GM23248 (cell line): ENCODE measurements around the gene DNAI1. TPM values are rescaled to one million over a fixed set of nuclear protein-coding genes. Genes with fewer than 3 reads are reported as not detected.

ENCODE experiments used
- DNase-seq: peaks from one replicate; pipeline ENCODE4 v3.0.0-alpha.2; 2015
- H2AFZ ChIP-seq: fragments of 200-600 bp; sonication (generic); 2 replicates; pipeline ENCODE4 v1.6.1; 2016; ENCODE audit warnings: antibody characterized with exemption
- H3F3A ChIP-seq: fragments of 200-600 bp; sonication (generic); 2 replicates; pipeline ENCODE4 v1.6.1; 2016; ENCODE audit warnings: mild to moderate bottlenecking, antibody characterized with exemption, mixed run types; ENCODE audit not compliant: insufficient read depth
- H3K27ac ChIP-seq: fragments of 200-600 bp; sonication (generic); 2 replicates; pipeline ENCODE4 v1.5.1; 2016; ENCODE audit warnings: mild to moderate bottlenecking
- H3K27me3 ChIP-seq: fragments of 200-600 bp; sonication (generic); replicated peaks from 2 replicates; pipeline ENCODE4 v1.6.1; 2016; ENCODE audit warnings: mild to moderate bottlenecking; ENCODE audit not compliant: insufficient read depth
- H3K36me3 ChIP-seq: fragments of 200-600 bp; sonication (generic); 2 replicates; pipeline ENCODE4 v1.6.1; 2016; ENCODE audit warnings: low read depth, mild to moderate bottlenecking
- H3K4me1 ChIP-seq: fragments of 200-600 bp; sonication (generic); 2 replicates; pipeline ENCODE4 v1.6.1; 2016; ENCODE audit warnings: mild to moderate bottlenecking; ENCODE audit not compliant: insufficient read depth
- H3K4me2 ChIP-seq: fragments of 200-600 bp; sonication (generic); one replicate; pipeline ENCODE4 v1.6.1; 2016; ENCODE audit warnings: mild to moderate bottlenecking; ENCODE audit not compliant: unreplicated experiment
- H3K4me3 ChIP-seq: fragments of 200-600 bp; sonication (generic); 2 replicates; pipeline ENCODE4 v1.5.1; 2016; ENCODE audit warnings: mild to moderate bottlenecking
- H3K79me2 ChIP-seq: fragments of 200-600 bp; sonication (generic); 2 replicates; pipeline ENCODE4 v1.6.1; 2016; ENCODE audit warnings: mild to moderate bottlenecking; ENCODE audit not compliant: insufficient read depth
- H3K9ac ChIP-seq: fragments of 200-600 bp; sonication (generic); 2 replicates; pipeline ENCODE4 v1.6.1; 2016; ENCODE audit warnings: mild to moderate bottlenecking
- H3K9me2 ChIP-seq: fragments of 200-600 bp; sonication (generic); 2 replicates; pipeline ENCODE4 v1.6.1; 2016; ENCODE audit warnings: mixed run types, mild to moderate bottlenecking, moderate library complexity; ENCODE audit not compliant: insufficient read depth
- H3K9me3 ChIP-seq: fragments of 200-600 bp; sonication (generic); one replicate; pipeline ENCODE4 v1.6.1; 2017; ENCODE audit warnings: low read depth
- H4K20me1 ChIP-seq: fragments of 200-600 bp; sonication (generic); 2 replicates; pipeline ENCODE4 v1.6.0; 2016; ENCODE audit not compliant: insufficient read depth
- EZH2 ChIP-seq: fragments of 200-600 bp; sonication (generic); IDR thresholded peaks from 2 replicates; pipeline ENCODE4 v1.6.1; 2018; ENCODE audit warnings: antibody characterized with exemption, mild to moderate bottlenecking; ENCODE audit not compliant: insufficient read depth, poor library complexity, severe bottlenecking
- EZH2phosphoT487 ChIP-seq: fragments of 200-600 bp; sonication (generic); IDR thresholded peaks from 2 replicates; pipeline ENCODE4 v1.6.1; 2018; ENCODE audit warnings: antibody characterized with exemption, moderate library complexity, mild to moderate bottlenecking, low read depth; ENCODE audit not compliant: insufficient read depth
- WGBS, 2 experiments: methylation state at CpG; one replicate each; pipeline ENCODE4 v1.1.6; 2015 to 2017; ENCODE audit warnings: low lambda C conversion rate in 2 of 2, low coverage in 1 of 2; ENCODE audit errors: missing lambda C conversion rate in 2 of 2; 5-methylcytosine and 5-hydroxymethylcytosine counted together
- in situ Hi-C: fragments of 300-500 bp; cut with MboI; formaldehyde crosslinking; loops from 2 replicates; pipeline ENCODE4 v1.15.0; 2020
- polyA plus RNA-seq: library from polyadenylated mRNA; unstranded; fragments of >200 nt; fragmentation: Nextera tagmentation; extraction: Ambion mirVana; gene quantifications from 2 replicates; pipeline ENCODE4 v1.2.1, GENCODE V29; 2016
- total RNA-seq: library from RNA; depleted of rRNA; stranded (reverse); fragments of >200 nt; shearing (Covaris generic); gene quantifications from 2 replicates; pipeline ENCODE4 v1.2.3, GENCODE V29; 2014

DNAI1 gene
- total and polyA plus RNA-seq, 2 experiments from 2014 or later, result not detected

DNA sequence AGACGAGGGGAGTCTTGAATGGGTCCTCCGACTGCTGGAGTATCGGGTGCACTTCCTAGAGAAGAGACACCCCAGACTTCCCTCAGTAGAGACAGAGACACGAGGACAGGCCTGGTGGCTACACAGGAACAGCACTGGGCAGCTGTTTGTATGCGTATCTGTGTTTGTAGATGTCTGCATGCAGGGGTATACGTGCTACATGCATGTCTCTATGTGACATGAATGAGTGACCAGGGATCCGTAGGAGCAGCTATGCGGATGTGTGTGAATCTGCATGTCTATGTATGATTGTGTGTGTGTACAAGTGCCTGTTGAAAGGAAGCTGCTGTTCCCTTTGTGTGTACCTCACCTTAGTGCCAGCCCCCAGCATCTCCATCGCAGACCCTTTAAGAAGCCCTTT is 99.8 kb downstream of the DNAI1 start:
- TF ChIP-seq EZH2, result no peak
- TF ChIP-seq EZH2phosphoT487, result no peak
- no peaks in the 10 kb centered on the region for H3K9me2 ChIP-seq
- 85 to 86% methylated on average over 9 of the region's 9 CpGs for WGBS, 2 experiments
- no peaks in the 10 kb centered on the region for H3K27me3 ChIP-seq
- H3K4me2 ChIP-seq, result no peak overlapping the region
- no peaks in the 10 kb centered on the region for H3K79me2 ChIP-seq
- no peaks in the 10 kb centered on the region for H3F3A ChIP-seq
- H4K20me1 ChIP-seq, result no peaks in the 10 kb centered on the region
- no peak overlapping the region for H3K4me3 ChIP-seq
- H3K9me3 ChIP-seq, result no peaks in the 10 kb centered on the region
- in situ Hi-C loops, result no loop called here
- no peak overlapping the region for H2AFZ ChIP-seq
- H3K9ac ChIP-seq, result no peak overlapping the region
- no peaks in the 10 kb centered on the region for H3K4me1 ChIP-seq
- no peak overlapping the region for H3K27ac ChIP-seq
- DNase-seq, result no peak
- no peaks in the 10 kb centered on the region for H3K36me3 ChIP-seq

DNA sequence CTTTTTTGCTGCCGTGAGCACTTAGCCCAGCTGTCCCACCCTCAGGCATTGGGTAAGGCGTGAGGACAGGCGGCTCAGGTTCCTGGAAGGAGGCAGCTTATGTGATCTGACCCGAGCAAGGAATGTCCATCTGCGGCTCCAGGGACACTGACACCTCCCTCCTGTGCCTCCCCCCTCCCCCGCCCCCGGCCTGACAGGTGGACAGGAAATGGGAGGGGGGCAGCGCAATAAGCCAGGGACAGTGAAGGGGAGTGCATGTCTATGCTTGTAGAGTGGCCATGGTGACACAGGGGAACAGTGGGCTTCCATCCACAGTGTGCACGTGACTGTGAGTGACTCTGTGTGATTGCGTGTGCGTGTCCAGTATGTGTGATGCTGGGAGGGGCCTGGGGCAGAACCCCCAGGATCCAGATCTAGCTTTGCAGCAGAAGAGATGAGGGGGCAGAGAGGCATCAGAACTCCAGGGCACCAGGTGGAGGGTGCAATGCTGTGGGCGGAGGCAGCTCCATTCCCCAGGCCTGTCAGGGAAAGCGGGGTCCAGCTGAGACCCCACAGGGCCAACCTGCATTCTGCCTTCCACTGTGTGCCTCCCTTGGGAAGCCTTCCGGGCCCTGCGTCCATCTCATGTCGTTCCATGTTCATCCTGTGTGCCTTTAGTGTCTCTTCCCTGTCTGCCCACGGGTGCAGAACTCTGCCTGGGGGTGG is 100.5 kb downstream of the DNAI1 start:
- H3K9me2 ChIP-seq, result no peaks in the 10 kb centered on the region
- no peak overlapping the region for H3K9ac ChIP-seq
- no peaks in the 10 kb centered on the region for H3K36me3 ChIP-seq
- DNase-seq, result no peak
- H3F3A ChIP-seq, result no peaks in the 10 kb centered on the region
- H3K79me2 ChIP-seq, result no peaks in the 10 kb centered on the region
- no peak overlapping the region for H3K4me3 ChIP-seq
- H3K9me3 ChIP-seq, result no peaks in the 10 kb centered on the region
- H2AFZ ChIP-seq, result no peak overlapping the region
- in situ Hi-C loops, result no loop called here
- no peaks in the 10 kb centered on the region for H4K20me1 ChIP-seq
- H3K4me2 ChIP-seq, result no peak overlapping the region
- H3K27ac ChIP-seq, result no peak overlapping the region
- TF ChIP-seq EZH2 (no peak), EZH2phosphoT487 (no peak)
- H3K4me1 ChIP-seq, result no peaks in the 10 kb centered on the region
- 73 to 78% methylated on average over 17 of the region's 17 CpGs for WGBS, 2 experiments
- H3K27me3 ChIP-seq, result no peaks in the 10 kb centered on the region

DNA sequence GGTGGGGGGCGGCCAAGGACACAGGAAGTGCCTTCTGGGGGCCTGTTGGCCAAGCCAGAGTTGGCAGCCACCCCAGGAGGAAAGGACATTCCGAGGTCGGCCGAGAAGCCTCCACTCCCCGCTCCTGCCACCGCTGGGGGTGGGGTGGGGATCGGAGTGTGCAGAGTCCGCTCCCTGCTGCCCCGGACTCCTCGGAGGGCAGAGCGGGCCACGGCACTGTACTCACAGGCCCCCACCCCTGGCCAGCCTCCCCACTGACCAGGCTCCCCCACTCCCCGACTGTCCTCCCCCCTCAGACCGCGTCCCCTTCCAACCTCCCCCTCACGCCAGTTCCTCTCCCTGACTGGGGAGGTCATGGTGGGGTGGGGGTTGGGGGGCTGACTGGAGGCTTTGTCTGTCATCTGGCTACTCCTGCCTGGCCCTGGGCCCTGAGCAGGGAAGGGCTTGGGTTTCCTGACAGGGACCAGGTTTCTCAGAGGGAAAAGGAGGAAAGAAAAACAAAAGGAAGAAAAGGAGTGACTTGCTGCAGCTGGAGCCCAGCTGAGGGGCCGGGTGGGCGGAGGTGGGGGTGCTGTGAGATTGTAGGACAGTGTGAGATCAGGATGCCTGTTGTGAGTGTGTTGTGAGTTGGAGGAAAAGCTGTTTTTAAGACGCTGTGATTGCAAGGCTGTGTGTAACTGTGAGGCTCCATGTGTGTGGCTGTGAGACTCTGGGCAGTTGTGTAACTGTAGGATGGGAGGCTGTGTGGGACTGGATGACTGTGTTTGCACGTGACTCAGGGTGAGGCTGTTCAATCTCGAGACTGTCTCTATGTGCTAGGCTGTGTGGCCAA is 101.2 kb downstream of the DNAI1 start:
- no peaks in the 10 kb centered on the region for H3K27me3 ChIP-seq
- H4K20me1 ChIP-seq, result no peaks in the 10 kb centered on the region
- H3K4me3 ChIP-seq, result no peak overlapping the region
- no peaks in the 10 kb centered on the region for H3K4me1 ChIP-seq
- 42 to 57% methylated on average over 13 to 15 of the region's 21 CpGs for WGBS, 2 experiments
- H3K79me2 ChIP-seq, result no peaks in the 10 kb centered on the region
- H3K9me3 ChIP-seq, result no peaks in the 10 kb centered on the region
- no peak overlapping the region for H3K4me2 ChIP-seq
- no peak overlapping the region for H3K27ac ChIP-seq
- no peak overlapping the region for H3K9ac ChIP-seq
- no peaks in the 10 kb centered on the region for H3K9me2 ChIP-seq
- TF ChIP-seq EZH2phosphoT487, result no peak
- no peak for TF ChIP-seq EZH2
- H2AFZ ChIP-seq, result no peak overlapping the region
- in situ Hi-C loops, result no loop called here
- peak; percentile 81 for DNase-seq
- H3F3A ChIP-seq, result no peaks in the 10 kb centered on the region
- no peaks in the 10 kb centered on the region for H3K36me3 ChIP-seq

DNA sequence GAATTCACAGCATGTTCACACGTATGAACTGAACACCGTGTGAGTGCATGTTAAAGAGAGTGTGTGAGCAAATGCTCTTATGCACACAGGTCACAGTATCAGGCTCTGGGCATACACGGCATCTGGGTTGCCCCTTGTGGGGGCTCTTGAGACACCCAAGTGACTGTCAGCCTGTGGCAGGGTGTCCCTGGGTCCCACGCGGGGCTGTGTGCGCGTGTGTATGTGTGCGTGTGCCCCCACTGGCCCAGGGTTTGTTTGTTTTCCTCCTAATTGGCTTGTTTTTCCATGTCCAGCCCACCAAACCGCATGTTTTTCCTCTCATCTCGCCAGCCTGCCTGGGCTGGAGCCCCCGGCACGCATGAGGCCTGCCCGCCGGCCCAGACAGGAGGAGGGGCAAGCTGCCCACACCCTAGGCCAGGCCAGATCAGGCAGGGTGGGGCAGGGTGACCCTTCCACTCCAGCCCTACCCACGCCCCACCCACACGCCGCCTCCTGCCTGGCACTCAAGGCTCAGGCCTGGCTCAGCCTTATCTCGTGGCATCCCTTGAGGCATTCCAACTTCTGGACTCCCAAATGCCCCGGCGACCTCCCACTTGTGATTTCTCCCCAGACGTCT is 102.1 kb downstream of the DNAI1 start:
- Histone ChIP-seq H3K9me2 (no peaks in the 10 kb centered on the region), H4K20me1 (no peaks in the 10 kb centered on the region), H3K9ac (no peak overlapping the region), H3K9me3 (no peaks in the 10 kb centered on the region), H3K27me3 (no peaks in the 10 kb centered on the region), H2AFZ (no peak overlapping the region), H3K4me3 (no peak overlapping the region), H3K36me3 (no peaks in the 10 kb centered on the region), H3F3A (no peaks in the 10 kb centered on the region), H3K4me1 (no peaks in the 10 kb centered on the region), H3K4me2 (no peak overlapping the region), H3K27ac (no peak overlapping the region), H3K79me2 (no peaks in the 10 kb centered on the region)
- 87 to 88% methylated on average over 16 to 21 of the region's 21 CpGs for WGBS, 2 experiments
- DNase-seq, result no peak
- TF ChIP-seq EZH2 (no peak), EZH2phosphoT487 (no peak)
- in situ Hi-C loops, result no loop called here
